Mesodermal cell (in vitro differentiated cells): Measurements from ENCODE around the gene ANKRD34C.

ENCODE experiments used
- H3K27ac ChIP-seq: 2 replicates; pipeline ENCODE4 v1.7.0; 2013; ENCODE audit warnings: mild to moderate bottlenecking, low read depth, low read length, moderate library complexity; ENCODE audit not compliant: severe bottlenecking
- H3K36me3 ChIP-seq: 2 replicates; pipeline ENCODE4 v1.7.1; 2013; ENCODE audit warnings: mild to moderate bottlenecking, low read length, moderate library complexity; ENCODE audit not compliant: control insufficient read depth, insufficient read depth
- H3K4me1 ChIP-seq: one replicate; pipeline ENCODE4 v1.7.1; 2013; ENCODE audit warnings: mild to moderate bottlenecking, low read length; ENCODE audit not compliant: insufficient read depth, control insufficient read depth, poor library complexity, severe bottlenecking
- H3K4me3 ChIP-seq: 2 replicates; pipeline ENCODE4 v1.7.0; 2013; ENCODE audit warnings: low read length, control low read depth, mild to moderate bottlenecking; ENCODE audit not compliant: insufficient read depth, poor library complexity, severe bottlenecking; ENCODE audit errors: extremely low read depth
- H3K9me3 ChIP-seq: 2 replicates; pipeline ENCODE4 v1.7.1; 2013; ENCODE audit warnings: mild to moderate bottlenecking, low read length, moderate library complexity; ENCODE audit not compliant: control insufficient read depth
- WGBS, 2 experiments: methylation state at CpG; one replicate each; pipeline ENCODE4 v1.1.5; 2013; ENCODE audit warnings: missing lambda C conversion rate in 2 of 2; ENCODE audit not compliant: insufficient coverage in 2 of 2; 5-methylcytosine and 5-hydroxymethylcytosine counted together

Gene ANKRD34C

GRCh38 chr15:79283252-79284048, 928 bp downstream of the ANKRD34C start:
- Histone ChIP-seq H3K27ac (no peak overlapping the region), H3K9me3 (no peaks in the 10 kb centered on the region), H3K4me1 (no peaks in the 10 kb centered on the region), H3K4me3 (no peak overlapping the region), H3K36me3 (no peaks in the 10 kb centered on the region)
- WGBS, 2 experiments = 14 to 18% methylated on average over 28 to 43 of the region's 46 CpGs

GRCh38 chr15:79290642-79291275, 8.2 kb downstream of the ANKRD34C start:
- Histone ChIP-seq H3K9me3 (no peaks in the 10 kb centered on the region), H3K36me3 (no peaks in the 10 kb centered on the region), H3K27ac (no peak overlapping the region), H3K4me3 (no peak overlapping the region), H3K4me1 (no peaks in the 10 kb centered on the region)
- WGBS, 2 experiments = 78 to 89% methylated on average over 2 to 3 of the region's 6 CpGs

DNA sequence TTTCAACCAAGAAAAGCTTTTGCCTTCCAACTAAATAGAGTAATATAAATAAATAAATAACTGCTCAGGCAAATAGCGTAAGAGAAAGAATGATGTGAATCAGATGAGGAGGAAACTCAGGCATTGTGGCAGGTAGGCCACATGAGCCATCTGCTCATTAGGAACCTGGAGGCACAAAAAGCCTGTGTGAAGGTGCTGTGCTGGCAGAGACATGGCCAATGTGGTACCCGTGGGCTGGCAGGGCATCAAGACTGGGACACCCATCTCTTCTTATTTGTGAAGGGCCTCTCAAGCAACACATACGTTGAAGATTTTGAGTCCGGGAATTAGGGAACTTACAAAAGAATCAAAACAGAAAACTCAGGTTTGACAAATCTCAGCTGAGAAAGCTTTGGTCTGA, 9.5 kb downstream of the ANKRD34C start:
- Histone ChIP-seq H3K4me1 (no peaks in the 10 kb centered on the region), H3K9me3 (no peaks in the 10 kb centered on the region)
- WGBS, 2 experiments = 84 to 86% methylated on average over 4 of the region's 4 CpGs

GRCh38 chr15:79294075-79294474, 11.6 kb downstream of the ANKRD34C start:
- H3K4me3 ChIP-seq = no peak overlapping the region
- 73 to 76% methylated on average over 6 to 7 of the region's 7 CpGs for WGBS, 2 experiments
- H3K27ac ChIP-seq = no peak overlapping the region
- H3K4me1 ChIP-seq = no peaks in the 10 kb centered on the region
- no peaks in the 10 kb centered on the region for H3K9me3 ChIP-seq
- no peaks in the 10 kb centered on the region for H3K36me3 ChIP-seq

More for the DNA sequence above, 9.5 kb downstream of the ANKRD34C start:
- Histone ChIP-seq H3K36me3 (no peaks in the 10 kb centered on the region), H3K4me3 (no peak overlapping the region), H3K27ac (no peak overlapping the region)

- H3K4me3 ChIP-seq = no peak overlapping the region
- H3K9me3 ChIP-seq = no peaks in the 10 kb centered on the region
- WGBS, 2 experiments = 40 to 60% methylated on average over 3 of the region's 4 CpGs
- H3K36me3 ChIP-seq = no peaks in the 10 kb centered on the region
- no peaks in the 10 kb centered on the region for H3K4me1 ChIP-seq
- no peak overlapping the region for H3K27ac ChIP-seq
These were observed 14.1 kb downstream of the ANKRD34C start for GRCh38 chr15:79296583-79296982.

DNA sequence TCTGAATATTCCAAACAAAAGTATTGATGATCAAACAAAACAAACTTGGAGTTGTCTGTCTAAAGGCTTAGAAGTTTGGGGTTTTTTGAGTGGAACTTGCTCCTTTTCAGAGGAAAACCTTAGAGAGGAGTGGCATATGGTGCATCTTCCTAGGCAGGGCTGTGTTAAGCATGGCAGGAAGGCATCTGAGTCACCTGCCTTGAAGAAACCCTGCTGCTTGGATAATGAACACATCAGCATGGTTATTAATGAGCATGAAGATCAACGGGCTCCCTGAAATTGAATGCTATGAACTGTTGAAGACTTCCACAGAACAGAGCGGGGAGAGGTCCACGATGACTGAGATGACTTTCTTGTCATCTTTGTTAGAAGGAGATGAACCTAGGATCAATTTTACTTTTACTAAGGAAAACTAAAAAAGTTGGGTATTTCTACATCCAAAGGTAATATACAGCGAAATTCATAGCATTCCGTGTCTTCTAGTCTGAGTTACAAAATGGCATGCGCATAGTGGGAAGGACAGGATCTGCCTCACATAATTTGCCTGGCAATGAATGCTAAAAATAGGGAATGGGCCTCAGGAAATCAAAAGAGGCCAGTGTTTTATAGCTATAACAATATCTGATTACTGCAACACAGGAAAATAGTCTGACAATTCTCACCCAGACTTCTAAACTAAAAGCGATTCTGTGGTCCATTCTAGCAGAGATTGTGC, 16.8 kb downstream of the ANKRD34C start:
- 82 to 84% methylated on average over 3 to 5 of the region's 7 CpGs for WGBS, 2 experiments
- Histone ChIP-seq H3K27ac (no peak overlapping the region), H3K9me3 (no peaks in the 10 kb centered on the region), H3K4me1 (no peaks in the 10 kb centered on the region), H3K36me3 (no peaks in the 10 kb centered on the region), H3K4me3 (no peak overlapping the region)

- H3K4me1 ChIP-seq = no peaks in the 10 kb centered on the region
- no CpG with 5 or more reads among the region's 1 CpG for WGBS, 2 experiments
- H3K9me3 ChIP-seq = no peaks in the 10 kb centered on the region
- no peak overlapping the region for H3K4me3 ChIP-seq
- no peaks in the 10 kb centered on the region for H3K36me3 ChIP-seq
- H3K27ac ChIP-seq = no peak overlapping the region
These were observed 17.3 kb downstream of the ANKRD34C start for GRCh38 chr15:79299841-79300235.

- Histone ChIP-seq H3K9me3 (no peaks in the 10 kb centered on the region), H3K4me1 (no peaks in the 10 kb centered on the region), H3K27ac (no peak overlapping the region), H3K4me3 (no peak overlapping the region), H3K36me3 (peaks cover under 1% of the 10 kb centered on the region)
- WGBS, 2 experiments = 53 to 67% methylated on average over 1 to 2 of the region's 4 CpGs
These were observed 24.7 kb downstream of the ANKRD34C start for GRCh38 chr15:79307251-79307650.

GRCh38 chr15:79308874-79309273, 26.4 kb downstream of the ANKRD34C start:
- 100% methylated on average over 1 of the region's 2 CpGs; no CpG with 5 or more reads in 1 of the 2 experiments for WGBS, 2 experiments
- Histone ChIP-seq H3K27ac (no peak overlapping the region), H3K4me3 (no peak overlapping the region), H3K36me3 (peaks cover 16% of the 10 kb centered on the region), H3K9me3 (no peaks in the 10 kb centered on the region), H3K4me1 (no peaks in the 10 kb centered on the region)

- WGBS, 2 experiments = 0% methylated on average over 1 to 9 of the region's 17 CpGs
- peak overlapping the region; percentile 98 for H3K4me3 ChIP-seq
- no peaks in the 10 kb centered on the region for H3K4me1 ChIP-seq
- peaks cover 33% of the 10 kb centered on the region for H3K36me3 ChIP-seq
- H3K27ac ChIP-seq = no peak overlapping the region
- no peaks in the 10 kb centered on the region for H3K9me3 ChIP-seq
These were observed 28.1 kb downstream of the ANKRD34C start for GRCh38 chr15:79310612-79310984.
